Choroid plexus epithelial cell (primary cell): ENCODE data around the gene EIF4G1.
"Not testable (repeated sequence)": the region's sequence is repeated elsewhere in the genome, so short reads cannot be mapped to it uniquely, and the experiment has no call there.

Source experiments
- DNase-seq: peaks from one replicate; pipeline ENCODE4 v3.0.0-alpha.2; 2010; ENCODE audit warnings: low read depth
- H3K4me3 ChIP-seq: 2 replicates; pipeline ENCODE4 v1.5.1; 2011; ENCODE audit warnings: low read depth, mild to moderate bottlenecking, control low read depth, low read length, moderate library complexity
- TF ChIP-seq, protein P1 (sequence below): conservative IDR thresholded peaks from 2 replicates; pipeline ENCODE4 v1.5.1; 2011; ENCODE audit warnings: low read depth, mild to moderate bottlenecking, control low read depth, inconsistent platforms, low read length, moderate library complexity

The EIF4G1 gene, protein sequence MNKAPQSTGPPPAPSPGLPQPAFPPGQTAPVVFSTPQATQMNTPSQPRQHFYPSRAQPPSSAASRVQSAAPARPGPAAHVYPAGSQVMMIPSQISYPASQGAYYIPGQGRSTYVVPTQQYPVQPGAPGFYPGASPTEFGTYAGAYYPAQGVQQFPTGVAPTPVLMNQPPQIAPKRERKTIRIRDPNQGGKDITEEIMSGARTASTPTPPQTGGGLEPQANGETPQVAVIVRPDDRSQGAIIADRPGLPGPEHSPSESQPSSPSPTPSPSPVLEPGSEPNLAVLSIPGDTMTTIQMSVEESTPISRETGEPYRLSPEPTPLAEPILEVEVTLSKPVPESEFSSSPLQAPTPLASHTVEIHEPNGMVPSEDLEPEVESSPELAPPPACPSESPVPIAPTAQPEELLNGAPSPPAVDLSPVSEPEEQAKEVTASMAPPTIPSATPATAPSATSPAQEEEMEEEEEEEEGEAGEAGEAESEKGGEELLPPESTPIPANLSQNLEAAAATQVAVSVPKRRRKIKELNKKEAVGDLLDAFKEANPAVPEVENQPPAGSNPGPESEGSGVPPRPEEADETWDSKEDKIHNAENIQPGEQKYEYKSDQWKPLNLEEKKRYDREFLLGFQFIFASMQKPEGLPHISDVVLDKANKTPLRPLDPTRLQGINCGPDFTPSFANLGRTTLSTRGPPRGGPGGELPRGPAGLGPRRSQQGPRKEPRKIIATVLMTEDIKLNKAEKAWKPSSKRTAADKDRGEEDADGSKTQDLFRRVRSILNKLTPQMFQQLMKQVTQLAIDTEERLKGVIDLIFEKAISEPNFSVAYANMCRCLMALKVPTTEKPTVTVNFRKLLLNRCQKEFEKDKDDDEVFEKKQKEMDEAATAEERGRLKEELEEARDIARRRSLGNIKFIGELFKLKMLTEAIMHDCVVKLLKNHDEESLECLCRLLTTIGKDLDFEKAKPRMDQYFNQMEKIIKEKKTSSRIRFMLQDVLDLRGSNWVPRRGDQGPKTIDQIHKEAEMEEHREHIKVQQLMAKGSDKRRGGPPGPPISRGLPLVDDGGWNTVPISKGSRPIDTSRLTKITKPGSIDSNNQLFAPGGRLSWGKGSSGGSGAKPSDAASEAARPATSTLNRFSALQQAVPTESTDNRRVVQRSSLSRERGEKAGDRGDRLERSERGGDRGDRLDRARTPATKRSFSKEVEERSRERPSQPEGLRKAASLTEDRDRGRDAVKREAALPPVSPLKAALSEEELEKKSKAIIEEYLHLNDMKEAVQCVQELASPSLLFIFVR (N-terminal part only)

DNA sequence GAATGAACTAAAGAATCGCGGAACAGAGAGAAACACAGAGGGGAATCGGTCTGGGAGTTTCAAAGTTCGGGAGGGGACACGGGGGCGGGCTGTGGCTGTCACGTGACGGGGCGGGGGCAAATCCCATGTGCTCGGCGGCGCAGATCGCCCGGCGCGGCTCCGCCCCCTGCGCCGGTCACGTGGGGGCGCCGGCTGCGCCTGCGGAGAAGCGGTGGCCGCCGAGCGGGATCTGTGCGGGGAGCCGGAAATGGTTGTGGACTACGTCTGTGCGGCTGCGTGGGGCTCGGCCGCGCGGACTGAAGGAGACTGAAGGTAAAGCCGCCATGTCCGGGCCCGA is at the start of gene EIF4G1:
TSS of gene EIF4G1 (plus strand) at position 244 of the 337 bp plus-strand sequence. CDS start 1,191 bp downstream, outside the sequence.
- peak; percentile 97 for DNase-seq
- TF ChIP-seq, protein P1, sequence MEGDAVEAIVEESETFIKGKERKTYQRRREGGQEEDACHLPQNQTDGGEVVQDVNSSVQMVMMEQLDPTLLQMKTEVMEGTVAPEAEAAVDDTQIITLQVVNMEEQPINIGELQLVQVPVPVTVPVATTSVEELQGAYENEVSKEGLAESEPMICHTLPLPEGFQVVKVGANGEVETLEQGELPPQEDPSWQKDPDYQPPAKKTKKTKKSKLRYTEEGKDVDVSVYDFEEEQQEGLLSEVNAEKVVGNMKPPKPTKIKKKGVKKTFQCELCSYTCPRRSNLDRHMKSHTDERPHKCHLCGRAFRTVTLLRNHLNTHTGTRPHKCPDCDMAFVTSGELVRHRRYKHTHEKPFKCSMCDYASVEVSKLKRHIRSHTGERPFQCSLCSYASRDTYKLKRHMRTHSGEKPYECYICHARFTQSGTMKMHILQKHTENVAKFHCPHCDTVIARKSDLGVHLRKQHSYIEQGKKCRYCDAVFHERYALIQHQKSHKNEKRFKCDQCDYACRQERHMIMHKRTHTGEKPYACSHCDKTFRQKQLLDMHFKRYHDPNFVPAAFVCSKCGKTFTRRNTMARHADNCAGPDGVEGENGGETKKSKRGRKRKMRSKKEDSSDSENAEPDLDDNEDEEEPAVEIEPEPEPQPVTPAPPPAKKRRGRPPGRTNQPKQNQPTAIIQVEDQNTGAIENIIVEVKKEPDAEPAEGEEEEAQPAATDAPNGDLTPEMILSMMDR, result no peak
- peak within 1 kb of the TSS; percentile 89 for H3K4me3 ChIP-seq

DNA sequence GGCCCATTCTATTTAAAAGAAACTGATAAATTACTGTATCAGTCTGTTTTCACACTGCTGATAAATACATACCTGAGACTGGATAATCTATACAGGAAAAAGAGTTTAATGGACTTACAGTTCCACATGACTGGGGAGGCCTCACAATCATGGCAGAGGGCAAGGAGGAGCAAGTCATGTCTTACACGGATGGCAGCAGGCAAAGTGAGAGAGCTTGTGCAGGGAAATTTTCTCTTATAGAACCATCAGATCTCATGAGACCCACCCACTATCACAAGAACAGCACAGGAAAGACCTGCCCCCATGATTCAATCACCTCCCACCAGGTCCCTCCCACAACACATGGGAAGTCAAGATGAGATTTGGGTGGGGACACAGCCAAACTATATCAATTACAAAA is 47.2 kb upstream of the EIF4G1 start:
- not testable (repeated sequence) for H3K4me3 ChIP-seq, DNase-seq

DNA sequence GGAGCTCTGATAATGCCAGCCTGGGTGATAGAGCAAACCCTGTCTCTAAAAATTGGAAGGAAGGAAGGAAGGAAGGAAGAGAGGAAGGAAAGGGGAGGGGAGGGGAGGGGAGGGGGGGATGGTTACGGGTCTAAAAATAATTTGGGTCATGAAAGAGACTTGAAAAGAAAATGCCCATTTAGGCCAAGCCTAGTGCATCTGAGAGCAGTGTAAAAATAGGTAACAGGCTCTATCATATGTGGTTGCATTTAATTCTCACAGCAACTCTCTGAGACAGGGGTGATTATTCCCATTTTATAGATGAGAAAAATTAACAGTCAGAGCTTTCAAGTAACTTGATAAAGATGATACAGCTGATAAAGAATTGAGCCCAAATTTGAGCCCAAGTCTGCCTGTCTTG is 42.1 kb upstream of the EIF4G1 start:
- H3K4me3 ChIP-seq, result no peak overlapping the region
- TF ChIP-seq, protein P1, result no peak
- DNase-seq, result no peak

DNA sequence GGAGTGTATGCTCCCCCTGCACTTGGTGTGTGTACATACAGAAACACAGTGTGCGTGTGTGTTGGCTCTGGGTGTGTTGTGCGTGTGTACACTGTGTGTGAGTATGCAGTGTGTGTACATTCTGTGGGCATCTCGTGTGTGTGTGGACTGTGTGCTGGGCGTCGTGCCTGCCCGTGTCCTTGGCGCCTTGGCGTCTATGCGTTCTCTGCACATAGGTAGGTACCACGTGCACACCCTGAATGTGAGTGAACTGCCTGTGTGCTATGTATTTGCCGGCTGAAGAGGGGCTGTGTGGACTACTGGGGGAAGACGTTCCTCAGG is 39.1 kb upstream of the EIF4G1 start:
- no peak overlapping the region for H3K4me3 ChIP-seq
- DNase-seq, result no peak
- TF ChIP-seq, protein P1, result no peak

DNA sequence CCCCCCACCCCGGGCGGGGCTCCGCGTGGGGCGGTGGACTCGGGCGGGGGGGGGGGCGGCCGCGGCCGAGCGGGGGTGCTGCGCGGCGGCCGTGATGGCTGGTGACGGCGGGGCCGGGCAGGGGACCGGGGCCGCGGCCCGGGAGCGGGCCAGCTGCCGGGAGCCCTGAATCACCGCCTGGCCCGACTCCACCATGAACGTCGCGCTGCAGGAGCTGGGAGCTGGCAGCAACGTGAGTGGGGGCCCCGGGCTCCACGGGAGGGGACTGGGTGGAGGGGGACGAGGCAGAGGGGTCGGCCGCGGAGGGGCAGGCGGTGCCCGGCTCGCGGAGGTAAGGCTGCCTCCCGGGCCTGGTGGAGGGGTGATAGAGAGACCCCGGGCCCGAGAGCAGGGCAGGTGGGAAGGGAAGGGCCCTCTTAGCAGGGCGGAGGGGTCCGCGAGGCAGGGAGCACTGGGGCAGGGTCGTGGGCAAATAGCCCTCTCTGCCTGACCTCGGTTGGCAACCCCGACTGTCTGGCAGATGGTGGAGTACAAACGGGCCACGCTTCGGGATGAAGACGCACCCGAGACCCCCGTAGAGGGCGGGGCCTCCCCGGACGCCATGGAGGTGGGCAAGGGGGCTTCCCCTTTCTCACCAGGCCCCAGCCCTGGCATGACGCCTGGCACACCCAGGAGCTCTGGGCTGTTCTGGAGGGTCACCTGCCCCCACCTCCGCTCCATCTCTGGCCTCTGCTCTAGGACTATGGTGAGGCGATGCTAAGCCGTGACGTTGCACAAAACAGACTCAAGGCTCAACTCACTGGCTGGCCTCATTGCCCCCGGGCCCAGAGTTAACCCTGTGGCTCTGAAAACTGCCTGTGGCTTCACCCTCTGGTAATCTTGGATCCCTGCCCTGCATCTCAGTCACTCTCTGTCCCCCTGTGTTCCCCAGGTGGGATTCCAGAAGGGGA is 38.2 kb upstream of the EIF4G1 start, which contains the start of gene ECE2:
TSS of gene ECE2 (plus strand) at position 62 of the 950 bp plus-strand sequence. CDS start at position 194, 132 bp downstream.
- no peak within 1 kb of the TSS for H3K4me3 ChIP-seq
- DNase-seq, result no peak
- TF ChIP-seq, protein P1, result no peak

DNA sequence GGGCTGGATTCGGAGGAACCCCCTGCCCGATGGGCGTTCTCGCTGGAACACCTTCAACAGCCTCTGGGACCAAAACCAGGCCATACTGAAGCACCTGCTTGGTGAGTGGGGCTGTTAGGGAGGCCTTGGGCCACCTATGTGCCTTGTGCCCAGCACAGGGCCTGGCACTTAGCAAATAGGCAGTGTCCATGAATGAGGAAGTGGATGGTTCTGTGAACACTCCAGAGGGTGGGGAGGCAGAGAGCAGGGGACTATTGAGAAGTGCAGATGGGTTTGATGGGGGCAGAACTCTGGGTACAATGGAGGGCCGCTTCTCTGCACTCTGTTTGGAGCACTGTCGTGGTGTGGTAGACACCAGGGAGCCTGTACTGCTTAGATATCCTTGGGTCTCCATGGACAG is 37.0 kb upstream of the EIF4G1 start:
- DNase-seq, result no peak
- TF ChIP-seq, protein P1, result no peak
- H3K4me3 ChIP-seq, result no peak overlapping the region
